Activated CD8-positive, alpha-beta memory T cell treated with anti-CD3 and anti-CD28 coated beads, Interleukin-2, amount 50 U/mL, for 48 hours (primary cell): ENCODE measurements around the gene PSRC1.

Experiments
- DNase-seq: peaks from one replicate; pipeline ENCODE4 v3.0.0-alpha.2; 2020

PSRC1 gene

DNA sequence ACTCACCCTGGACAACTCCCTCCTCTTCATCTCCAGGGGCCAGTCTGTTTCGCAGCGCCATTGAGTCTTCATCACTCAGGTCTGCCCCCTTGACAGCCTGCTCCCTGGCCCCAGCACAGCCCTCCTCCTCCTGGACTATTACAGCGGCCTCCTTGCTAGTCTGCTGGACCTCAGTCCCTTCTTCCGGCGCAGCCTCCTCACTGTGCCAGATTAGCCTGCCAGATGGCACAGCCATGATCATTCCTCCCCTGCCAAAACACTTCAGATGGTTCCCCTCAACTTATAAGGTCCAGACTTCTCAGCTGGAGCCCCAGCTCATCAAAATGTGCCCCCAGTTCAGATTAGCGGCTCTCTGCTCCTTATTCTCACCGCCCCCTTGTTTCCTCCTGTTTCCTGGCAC is 40.6 kb downstream of the PSRC1 start:
- DNase-seq = peak; percentile 48

DNA sequence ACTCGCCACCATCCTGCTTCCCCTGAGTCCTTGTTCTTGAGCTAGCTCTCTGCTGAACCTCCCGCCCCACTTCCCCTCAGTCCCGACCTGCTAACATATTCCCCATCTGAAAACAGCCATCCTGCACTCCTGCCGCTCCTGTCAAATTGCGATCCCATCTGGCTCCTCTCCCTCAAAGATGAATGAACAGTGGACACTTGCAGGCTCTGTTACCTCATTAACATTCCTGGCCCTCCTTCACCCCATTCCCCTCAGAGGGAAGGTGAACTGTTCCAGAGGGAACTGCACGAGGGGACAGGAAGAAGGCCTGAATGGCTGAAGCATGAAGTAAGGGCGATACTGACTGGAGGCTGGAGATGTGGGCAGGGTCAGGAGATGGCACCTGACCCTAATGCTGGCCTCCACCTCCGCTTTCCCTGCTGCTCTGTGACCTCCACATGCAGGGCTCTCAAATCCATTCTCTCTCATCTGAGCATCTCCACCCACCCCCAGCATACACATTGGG is 41.1 kb downstream of the PSRC1 start:
- no peak for DNase-seq

DNA sequence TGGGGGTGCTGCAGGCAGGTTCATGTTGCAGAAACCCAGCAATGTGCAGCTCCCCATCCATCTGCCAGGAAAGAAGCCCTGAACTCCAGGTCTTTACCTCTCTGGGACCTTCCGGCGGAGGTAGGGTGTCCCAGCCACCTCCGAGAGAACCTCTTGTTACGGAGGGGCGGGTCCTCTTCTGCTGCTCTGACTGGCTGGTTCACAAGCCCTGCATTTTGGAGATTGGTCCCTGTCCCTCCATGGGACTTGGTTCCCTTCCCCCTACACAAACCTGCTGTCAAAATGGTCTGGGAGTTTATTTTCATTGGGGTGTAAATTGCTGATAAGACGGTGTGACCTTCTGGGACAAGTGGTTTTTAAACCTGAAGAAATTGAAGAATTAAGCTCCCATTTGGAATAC is 41.6 kb downstream of the PSRC1 start:
- no peak for DNase-seq

DNA sequence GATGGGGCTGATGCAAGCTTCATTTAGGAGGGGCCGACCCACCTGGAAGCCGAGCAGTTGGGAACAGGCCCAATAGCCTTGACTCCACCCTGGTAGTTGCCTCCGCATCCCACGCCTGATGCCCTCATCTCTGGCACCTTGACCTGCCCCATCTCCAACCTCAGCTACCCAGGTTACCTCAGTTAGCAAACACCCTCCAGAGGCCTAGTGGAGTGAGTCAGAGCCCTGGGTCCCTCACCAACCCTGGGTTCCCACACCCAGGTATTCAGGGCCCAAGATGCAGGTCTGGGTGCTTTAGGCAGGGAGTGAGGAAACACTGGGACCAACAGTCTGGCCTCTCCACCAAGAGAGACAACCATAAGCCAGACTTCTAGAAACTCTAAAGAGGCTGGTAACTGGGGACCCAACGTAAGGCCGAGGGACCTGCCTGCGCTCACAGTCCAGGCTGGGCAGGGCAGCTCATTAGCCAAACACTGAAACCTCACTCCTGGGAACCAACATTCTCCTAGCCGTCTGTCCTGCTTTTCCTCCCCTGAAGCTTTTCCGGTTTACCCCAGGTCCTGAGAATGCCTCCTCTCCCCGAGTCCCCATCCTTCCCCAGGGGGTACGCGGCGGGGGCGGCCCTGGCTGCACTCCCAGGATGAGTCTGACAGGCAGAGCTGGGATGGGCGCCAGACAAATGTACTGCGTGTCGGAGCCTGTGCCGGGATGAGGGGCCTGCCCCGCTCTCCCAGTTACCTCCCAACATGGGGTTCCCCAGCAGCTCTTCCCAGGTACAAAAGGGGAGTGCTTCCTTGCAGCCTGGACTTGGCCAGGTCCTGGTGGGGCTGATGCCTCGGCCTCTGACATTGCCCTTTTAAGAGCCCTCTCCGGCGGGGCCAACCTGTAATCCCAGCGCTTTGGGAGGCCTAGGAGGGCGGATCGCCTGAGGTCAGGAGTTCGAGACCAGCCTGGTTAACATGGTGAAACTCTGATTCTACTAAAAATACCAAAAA is 42.5 kb downstream of the PSRC1 start:
- no peak for DNase-seq

DNA sequence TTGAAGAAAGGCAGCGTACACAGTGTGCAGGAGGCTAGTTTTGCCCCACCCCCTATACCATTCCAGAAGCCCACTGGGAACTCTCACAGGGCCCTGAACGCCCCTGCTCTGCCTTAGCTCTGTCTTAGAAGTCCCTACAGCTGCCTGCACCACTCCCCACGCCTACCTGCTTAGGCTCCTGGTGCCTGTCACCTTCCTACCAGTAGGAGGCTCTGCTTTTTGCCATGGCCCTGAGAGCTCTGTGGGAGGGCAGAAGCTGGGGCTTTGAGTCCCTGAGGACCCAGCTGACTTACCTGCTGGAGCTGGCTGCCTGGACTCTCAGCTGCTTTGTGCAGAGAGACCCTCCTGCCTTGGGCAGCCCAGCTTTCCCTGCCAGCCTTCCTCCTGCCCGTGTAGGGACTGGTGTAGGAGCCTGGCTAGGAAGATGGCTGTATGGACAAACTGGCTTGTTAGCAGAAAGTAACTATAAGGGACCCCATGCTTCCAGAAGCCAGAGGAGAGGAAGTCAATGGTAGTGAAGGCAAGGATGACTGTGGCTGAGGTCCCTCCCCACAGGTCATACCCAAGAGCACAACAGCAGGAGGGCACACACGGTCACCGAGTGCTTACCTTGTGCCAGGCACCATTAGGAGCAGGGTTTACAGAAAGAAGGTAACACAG is 43.4 kb downstream of the PSRC1 start:
- DNase-seq = no peak

DNA sequence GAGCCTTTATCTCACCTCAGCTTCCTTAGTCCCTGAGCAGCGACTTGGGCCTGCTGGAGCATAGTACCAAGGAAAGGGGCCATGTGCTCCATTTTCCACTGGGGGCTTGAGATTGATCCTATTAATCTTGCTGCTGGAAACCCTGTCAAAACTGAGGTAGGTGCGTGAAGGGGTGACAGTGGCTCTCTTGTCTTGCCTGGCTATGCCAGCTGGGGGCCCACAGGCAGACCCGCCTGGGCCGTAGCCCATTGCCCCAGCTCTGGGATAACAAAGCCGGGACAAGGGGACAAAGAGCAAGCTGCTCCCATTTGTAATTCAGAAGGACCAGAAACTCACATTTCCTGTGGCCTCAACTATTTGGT is 43.9 kb downstream of the PSRC1 start:
- no peak for DNase-seq

DNA sequence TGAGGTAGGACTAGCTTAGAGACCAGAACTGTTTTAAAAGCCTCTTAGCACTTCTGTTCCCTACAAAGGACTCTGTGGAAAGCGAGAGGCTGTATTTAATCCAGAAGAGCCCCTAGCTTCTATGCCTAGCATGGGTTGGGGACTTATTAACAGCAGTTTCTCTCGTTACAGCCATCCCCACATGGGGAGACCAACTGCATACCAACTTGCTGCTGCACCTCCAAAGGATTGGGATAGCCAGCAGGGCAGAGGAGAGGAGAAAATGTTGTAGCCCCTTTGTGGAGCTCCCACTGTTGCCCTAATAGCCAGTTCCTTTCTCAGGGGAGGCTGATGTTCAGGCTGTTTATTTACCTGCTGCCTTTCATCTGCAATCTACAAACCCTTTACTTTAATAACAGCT is 44.6 kb downstream of the PSRC1 start:
- DNase-seq = no peak

DNA sequence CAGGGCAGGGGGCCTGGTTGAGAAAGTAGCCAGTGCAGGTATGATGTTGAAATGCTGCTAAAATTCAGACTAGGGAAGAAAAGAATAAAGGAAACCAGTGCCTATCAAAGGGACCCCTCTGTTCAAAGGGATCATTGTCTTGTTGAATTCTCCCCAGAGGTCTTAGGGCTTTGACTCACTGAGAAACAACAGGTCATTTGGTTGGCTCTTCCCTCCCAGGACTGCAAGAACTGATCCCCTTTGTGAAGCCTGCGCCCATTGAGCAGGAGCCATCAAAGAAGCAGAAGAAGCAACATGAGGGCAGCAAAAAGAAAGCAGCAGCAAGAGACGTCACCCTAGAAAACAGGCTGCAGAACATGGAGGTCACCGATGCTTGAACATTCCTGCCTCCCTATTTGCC is 45.4 kb downstream of the PSRC1 start:
- no peak for DNase-seq

DNA sequence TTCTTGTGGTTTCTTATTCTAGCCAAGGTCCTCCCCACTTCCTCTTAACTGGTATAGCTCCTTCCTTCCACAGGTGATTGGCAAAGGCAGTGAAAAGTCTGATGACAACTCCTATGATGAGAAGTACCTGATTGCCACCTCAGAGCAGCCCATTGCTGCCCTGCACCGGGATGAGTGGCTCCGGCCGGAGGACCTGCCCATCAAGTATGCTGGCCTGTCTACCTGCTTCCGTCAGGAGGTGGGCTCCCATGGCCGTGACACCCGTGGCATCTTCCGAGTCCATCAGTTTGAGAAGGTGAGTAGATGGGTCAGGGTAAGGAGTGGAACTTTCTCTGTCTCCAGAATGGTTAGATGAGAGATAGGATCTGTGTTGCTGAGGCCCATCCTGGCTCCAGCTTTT is 47.8 kb downstream of the PSRC1 start:
- no peak for DNase-seq

DNA sequence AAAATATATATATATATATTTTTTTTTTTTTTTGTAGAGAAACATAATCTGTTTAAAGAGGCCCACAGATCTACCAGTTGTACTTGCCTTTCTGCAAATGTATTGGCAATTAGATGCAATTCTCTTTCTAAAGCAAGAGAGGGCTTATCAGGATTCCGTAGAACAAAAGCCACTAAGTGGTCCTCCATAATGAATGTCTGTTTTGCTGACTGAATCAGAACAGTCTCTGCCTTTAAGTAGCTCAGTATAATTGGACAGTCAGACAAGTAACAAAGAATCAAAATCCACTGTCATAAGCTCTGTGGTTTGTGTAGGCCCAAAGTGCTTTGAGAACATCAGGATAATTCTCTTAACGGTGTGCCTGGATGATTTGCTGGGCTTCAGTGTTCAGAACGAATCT is 51.9 kb downstream of the PSRC1 start:
- no peak for DNase-seq
